ENCODE data around the gene GOLGA5. TPM values are rescaled to one million over a fixed set of nuclear protein-coding genes. Genes with fewer than 3 reads are reported as not detected.
A peak's percentile ranks its signal among the peaks of the same experiment; 100 is the strongest.

The GOLGA5 gene
- total and polyA plus RNA-seq, 2 experiments from 2014 or later: 50.0 to 62.4 TPM

- Histone ChIP-seq H4K20me1 (ENCODE audit: insufficient read depth, poor library complexity, severe bottlenecking) (no peaks in the 10 kb centered on the region), H2AFZ (no peak overlapping the region), H3K9me2 (replicated peaks; ENCODE audit: insufficient read depth) (no peaks in the 10 kb centered on the region), H3K9me3 (ENCODE audit: low read depth) (no peaks in the 10 kb centered on the region), H3K36me3 (replicated peaks; ENCODE audit: insufficient read depth, low read depth) (no peaks in the 10 kb centered on the region), H3K79me2 (no peaks in the 10 kb centered on the region), H3K4me3 (no peak overlapping the region), H3K4me1 (ENCODE audit: insufficient read depth) (no peaks in the 10 kb centered on the region), H3K27ac (no peak overlapping the region), H3K27me3 (peaks cover 3% of the 10 kb centered on the region), H3K4me2 (no peak overlapping the region)
- 40% methylated on average over 18 of the region's 18 CpGs for WGBS (ENCODE audit: low lambda C conversion rate, missing lambda C conversion rate)
- no peak for TF ChIP-seq EZH2 (IDR thresholded peaks at IDR 0.05; ENCODE audit: borderline replicate concordance)
- no peak for TF ChIP-seq CTCF (IDR thresholded peaks at IDR 0.05; ENCODE audit: poor library complexity)
- no peak for TF ChIP-seq EZH2phosphoT487 (IDR thresholded peaks at IDR 0.05; ENCODE audit: low read depth, severe bottlenecking, unreplicated experiment)
- peak; percentile 31 for DNase-seq (ENCODE audit: low spot score)
Measured at GRCh38 chr14:92877757-92878431, 83.8 kb downstream of the GOLGA5 start.

- WGBS (ENCODE audit: low lambda C conversion rate, missing lambda C conversion rate): 86% methylated on average over 7 of the region's 7 CpGs
- no peaks in the 10 kb centered on the region for H3K79me2 ChIP-seq
- H3K27me3 ChIP-seq: peaks cover 3% of the 10 kb centered on the region
- no peaks in the 10 kb centered on the region for H3K9me3 ChIP-seq (ENCODE audit: low read depth)
- H3K27ac ChIP-seq: no peak overlapping the region
- TF ChIP-seq CTCF (IDR thresholded peaks at IDR 0.05; ENCODE audit: poor library complexity) (no peak), EZH2phosphoT487 (IDR thresholded peaks at IDR 0.05; ENCODE audit: low read depth, severe bottlenecking, unreplicated experiment) (no peak), EZH2 (IDR thresholded peaks at IDR 0.05; ENCODE audit: borderline replicate concordance) (no peak)
- H3K4me2 ChIP-seq: no peak overlapping the region
- H2AFZ ChIP-seq: no peak overlapping the region
- no peak overlapping the region for H3K4me3 ChIP-seq
- H3K4me1 ChIP-seq (ENCODE audit: insufficient read depth): no peaks in the 10 kb centered on the region
- H4K20me1 ChIP-seq (ENCODE audit: insufficient read depth, poor library complexity, severe bottlenecking): no peaks in the 10 kb centered on the region
- DNase-seq (ENCODE audit: low spot score): no peak
- no peaks in the 10 kb centered on the region for H3K36me3 ChIP-seq (replicated peaks; ENCODE audit: insufficient read depth, low read depth)
- no peaks in the 10 kb centered on the region for H3K9me2 ChIP-seq (replicated peaks; ENCODE audit: insufficient read depth)
Measured at GRCh38 chr14:92880351-92880750, 86.2 kb downstream of the GOLGA5 start.

GRCh38 chr14:92880851-92881250, 86.7 kb downstream of the GOLGA5 start:
- DNase-seq (ENCODE audit: low spot score): peak; percentile 43
- Histone ChIP-seq H4K20me1 (ENCODE audit: insufficient read depth, poor library complexity, severe bottlenecking) (no peaks in the 10 kb centered on the region), H3K4me2 (peak overlapping the region; percentile 47), H3K27me3 (peaks cover 3% of the 10 kb centered on the region), H3K79me2 (no peaks in the 10 kb centered on the region), H3K4me1 (ENCODE audit: insufficient read depth) (no peaks in the 10 kb centered on the region), H2AFZ (no peak overlapping the region), H3K9me2 (replicated peaks; ENCODE audit: insufficient read depth) (no peaks in the 10 kb centered on the region), H3K36me3 (replicated peaks; ENCODE audit: insufficient read depth, low read depth) (no peaks in the 10 kb centered on the region), H3K27ac (no peak overlapping the region), H3K4me3 (no peak overlapping the region), H3K9me3 (ENCODE audit: low read depth) (no peaks in the 10 kb centered on the region)
- peak; percentile 48 for TF ChIP-seq CTCF (IDR thresholded peaks at IDR 0.05; ENCODE audit: poor library complexity)
- no peak for TF ChIP-seq EZH2phosphoT487 (IDR thresholded peaks at IDR 0.05; ENCODE audit: low read depth, severe bottlenecking, unreplicated experiment)
- TF ChIP-seq EZH2 (IDR thresholded peaks at IDR 0.05; ENCODE audit: borderline replicate concordance): no peak
- WGBS (ENCODE audit: low lambda C conversion rate, missing lambda C conversion rate): 24% methylated on average over 12 of the region's 12 CpGs
